ENCODE data around the gene CYFIP1.

The CYFIP1 gene

GRCh38 chr15:22967084-22967770 is 12.9 kb downstream of the CYFIP1 start:
- DNase-seq: no peak

DNA sequence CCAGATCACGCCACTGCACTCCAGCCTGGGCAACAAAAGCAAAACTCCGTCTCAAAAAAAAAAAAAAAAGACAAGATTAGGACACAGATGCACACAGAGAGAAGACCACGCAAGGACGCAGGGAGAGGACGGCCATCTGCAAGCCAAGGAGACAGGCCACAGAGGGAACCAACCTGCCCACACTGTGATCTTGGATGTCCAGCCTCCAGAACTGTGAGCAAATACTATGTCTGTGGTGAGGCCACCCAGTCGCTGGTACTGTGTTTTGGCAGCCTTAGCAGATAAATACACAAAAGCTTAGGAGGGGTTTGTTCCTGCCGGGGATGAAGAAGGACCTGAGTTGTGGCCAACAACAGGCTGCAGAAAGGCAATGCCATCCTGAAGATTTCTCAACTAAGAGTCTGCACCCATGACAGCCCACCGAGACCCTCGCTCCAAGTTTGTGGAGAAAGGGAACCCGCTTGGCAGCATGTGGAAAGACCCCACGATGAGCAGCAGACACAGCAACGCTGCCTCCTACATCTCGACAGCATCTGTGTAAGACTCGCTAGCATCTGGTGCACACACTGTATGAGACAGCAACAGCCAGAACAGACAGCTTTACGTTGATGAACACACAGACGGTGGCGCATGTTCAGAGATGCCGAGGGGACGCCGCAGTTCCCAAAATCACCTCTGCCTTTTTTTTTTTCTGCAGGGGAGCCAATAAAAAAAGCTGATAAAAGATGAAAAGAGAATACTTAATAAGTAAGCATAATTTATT is 13.7 kb downstream of the CYFIP1 start:
- peak; percentile 33 for DNase-seq

- DNase-seq: no peak
These were observed 16.5 kb downstream of the CYFIP1 start for GRCh38 chr15:22963641-22964040.

DNA sequence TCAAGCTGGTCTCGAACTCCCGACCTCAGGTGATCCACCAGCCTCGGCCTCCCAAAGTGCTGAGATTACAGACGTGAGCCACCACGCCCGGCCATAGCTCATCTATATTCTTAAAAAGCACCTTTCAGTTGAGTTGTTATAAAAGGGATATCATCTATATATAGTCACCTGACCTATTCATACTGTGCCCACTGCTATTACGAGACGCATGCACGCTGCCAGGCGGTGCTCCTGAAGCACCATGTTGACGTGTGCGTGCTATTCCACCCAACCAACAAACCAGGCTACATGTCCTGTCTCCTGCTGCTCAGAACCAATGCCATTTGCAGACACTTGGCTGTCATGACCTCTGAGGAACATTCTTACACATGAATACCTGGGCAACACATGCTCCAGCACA is 17.6 kb downstream of the CYFIP1 start:
- no peak for DNase-seq

GRCh38 chr15:22961762-22962161 is 18.4 kb downstream of the CYFIP1 start:
- no peak for DNase-seq

- no peak for DNase-seq
These were observed 19.6 kb downstream of the CYFIP1 start for GRCh38 chr15:22960556-22960955.

DNA sequence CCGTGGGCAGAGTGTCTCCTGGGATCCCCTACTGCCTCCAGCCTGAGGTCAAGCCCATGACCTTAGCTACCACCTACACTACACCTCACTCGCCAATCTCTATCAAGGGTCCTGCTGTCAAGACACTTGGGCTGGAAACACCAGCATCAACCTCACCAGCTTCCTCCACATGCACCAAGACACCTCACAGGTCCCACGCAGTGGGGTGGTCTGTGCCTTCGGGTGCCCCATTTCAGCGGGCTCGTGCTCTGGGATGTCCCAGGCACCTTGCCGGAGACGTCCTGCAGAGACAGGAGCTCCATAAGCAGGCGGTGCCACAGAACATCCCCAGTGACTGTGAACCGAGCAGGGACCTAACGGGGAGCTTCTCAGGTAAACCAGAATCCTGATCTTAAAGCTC is 20.0 kb downstream of the CYFIP1 start:
- DNase-seq: no peak

DNA sequence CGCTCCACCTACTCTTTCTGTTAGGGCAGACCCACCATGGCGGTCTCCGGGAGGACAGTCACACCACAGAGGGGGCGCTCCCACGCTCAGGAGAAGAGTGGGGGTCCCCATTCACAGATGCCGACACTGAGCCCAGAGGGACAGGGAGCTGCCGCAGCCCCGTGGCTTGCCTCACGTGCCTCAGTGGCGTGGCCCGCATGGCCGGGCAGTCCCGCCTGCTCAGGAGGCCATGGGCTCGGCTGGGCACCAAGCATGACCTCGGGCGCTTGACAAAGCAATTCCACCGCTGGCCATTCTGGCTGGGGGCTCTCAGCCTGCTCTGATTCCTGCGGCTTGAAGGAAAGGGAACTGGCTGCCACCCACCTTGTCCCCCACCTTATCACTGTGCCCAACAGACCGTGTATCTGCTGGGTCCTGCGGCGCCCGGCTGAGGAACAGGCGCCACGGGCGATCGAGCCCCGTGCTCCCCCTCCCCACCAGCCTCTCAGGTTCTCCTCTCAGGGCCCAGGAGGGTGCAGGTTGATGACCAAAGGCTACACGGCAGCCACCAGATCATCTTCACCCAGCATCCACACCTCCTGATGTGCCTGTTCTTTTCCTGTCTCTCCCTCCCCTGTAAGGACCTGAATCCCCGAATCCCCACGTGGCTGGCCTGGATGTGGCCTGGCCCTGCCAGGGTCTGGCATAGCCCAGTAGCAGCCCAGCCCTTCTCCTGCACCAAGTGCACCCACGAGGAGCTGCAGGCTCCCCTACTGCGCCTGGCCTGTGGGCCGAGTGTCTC is 20.7 kb downstream of the CYFIP1 start:
- no peak for DNase-seq

DNA sequence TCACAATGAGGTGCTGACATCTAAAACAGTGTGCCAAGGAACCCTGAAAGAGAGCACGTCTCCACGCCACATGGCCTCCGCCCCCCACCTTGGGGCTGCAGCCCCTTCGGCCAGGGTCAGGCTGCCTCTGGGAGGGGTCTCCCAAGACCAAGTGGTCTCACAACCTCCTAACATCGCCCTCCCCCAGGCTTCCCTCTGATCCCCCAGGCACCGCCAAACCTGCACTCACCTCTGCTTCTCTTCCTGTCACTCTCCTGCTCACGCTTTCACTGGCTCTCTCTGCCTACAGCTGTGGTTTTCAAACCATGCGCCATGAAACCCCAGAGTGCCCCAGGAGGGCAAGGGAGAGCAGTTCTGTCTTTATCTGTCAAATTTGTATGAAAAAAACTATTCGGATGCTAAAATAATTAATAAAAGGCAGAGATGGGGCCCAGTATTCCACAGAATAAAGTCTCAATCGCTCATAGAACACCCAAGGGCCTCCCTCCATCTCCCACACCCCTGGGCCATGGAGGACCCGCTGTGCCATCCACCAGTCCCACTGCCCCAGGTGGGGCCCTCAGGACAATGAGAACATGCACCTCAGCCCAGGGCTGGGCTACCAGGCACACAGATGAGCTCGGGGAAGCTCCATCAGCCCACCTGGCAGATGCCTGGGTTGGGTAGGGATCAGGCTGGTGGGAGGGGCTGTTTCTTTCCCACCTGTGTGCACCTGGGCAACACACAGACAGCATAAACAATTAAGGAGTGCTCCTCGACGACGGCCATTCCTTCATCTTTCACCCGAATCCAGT is 21.5 kb downstream of the CYFIP1 start:
- no peak for DNase-seq

GRCh38 chr15:22956978-22957260 is 23.2 kb downstream of the CYFIP1 start:
- no peak for DNase-seq

- no peak for DNase-seq
These were observed 23.8 kb downstream of the CYFIP1 start for GRCh38 chr15:22956257-22956977.

DNA sequence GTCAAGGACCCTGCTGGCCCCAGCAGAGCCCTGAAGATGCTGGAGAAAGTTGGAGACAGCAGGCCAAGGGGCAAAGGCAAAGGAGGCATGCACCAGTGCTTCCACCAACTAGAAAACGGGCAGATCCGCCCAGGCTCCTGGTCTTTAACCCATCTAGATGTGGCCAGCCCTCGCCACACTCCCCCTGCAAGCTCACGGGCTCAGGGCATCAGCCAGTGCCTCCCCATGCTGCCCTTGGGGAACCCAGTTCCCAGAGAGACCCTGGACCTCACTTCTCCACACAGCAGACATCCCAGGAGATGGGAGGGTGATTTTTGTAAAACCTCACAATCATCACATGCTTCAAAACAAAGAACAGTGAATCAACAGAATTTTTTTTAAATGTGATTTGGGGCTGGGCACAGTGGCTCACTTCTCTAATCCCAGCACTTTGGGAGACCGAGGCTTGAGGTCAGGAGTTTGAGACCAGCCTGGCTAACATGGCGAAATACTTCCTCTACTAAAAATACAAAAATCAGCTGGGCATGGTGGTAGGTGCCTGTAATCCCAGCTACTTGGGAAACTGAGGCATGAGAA is 24.5 kb downstream of the CYFIP1 start:
- DNase-seq: no peak

DNA sequence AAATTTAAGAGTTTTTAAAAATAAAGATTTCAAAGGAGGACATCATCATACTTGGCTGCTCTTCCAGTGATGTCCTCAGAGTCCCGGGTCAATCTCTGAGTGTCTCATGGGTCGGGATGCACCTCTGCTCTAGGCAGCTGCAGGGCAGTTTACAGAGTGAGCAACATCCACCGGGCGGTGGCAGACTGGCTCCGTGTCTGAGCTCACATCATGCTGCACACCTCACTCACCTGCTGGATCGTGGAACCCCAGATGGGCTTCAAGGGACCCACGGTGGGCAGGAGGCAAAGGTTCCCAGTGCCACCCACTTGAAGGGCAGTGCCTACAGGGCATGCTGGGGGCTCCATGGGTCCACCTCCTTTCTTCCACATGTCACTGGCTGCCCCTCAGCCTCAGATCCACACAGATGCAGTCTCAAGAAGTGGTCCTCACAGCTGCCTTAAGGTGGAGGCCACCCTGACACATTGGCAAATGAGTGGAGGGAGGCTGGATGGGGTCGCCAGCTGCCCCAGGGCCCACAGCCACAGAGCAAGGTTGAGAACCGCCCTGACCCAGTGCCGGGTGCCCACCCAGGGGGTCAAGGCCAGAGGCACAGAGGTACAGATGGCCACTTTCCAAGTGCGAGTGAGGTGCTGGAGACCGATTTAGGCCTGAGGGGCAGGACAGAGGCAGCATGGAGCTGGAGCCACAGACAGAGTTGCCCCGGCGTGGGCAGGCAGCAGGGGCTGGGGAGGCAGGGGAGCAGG is 25.2 kb downstream of the CYFIP1 start:
- no peak for DNase-seq

DNA sequence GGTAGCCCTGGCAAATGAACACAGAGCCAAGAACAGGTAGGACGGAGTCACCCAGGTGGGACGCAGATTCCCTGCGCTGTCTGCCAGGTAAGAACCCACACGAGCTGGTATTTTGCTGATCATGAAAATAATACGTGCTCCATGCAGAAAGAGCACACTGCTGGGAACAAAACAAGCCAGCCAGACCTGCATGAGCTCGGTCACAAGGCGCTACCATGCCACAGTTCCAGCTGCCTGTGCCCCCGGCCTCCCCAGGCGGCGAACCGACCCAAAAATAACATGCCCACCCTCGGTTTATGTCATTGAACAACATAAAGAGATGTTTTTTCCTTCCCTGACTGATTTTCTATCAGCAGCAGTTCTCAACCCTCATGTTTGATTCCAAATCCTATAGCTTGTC is 25.8 kb downstream of the CYFIP1 start:
- no peak for DNase-seq

GRCh38 chr15:22952796-22953579 is 27.2 kb downstream of the CYFIP1 start:
- DNase-seq: no peak

GRCh38 chr15:22951381-22952280 is 28.5 kb downstream of the CYFIP1 start:
- DNase-seq: no peak

- no peak for DNase-seq
These were observed 29.2 kb downstream of the CYFIP1 start for GRCh38 chr15:22951031-22951380.

GRCh38 chr15:22950256-22950990 is 29.7 kb downstream of the CYFIP1 start:
- no peak for DNase-seq

GRCh38 chr15:22949074-22949547 is 31.1 kb downstream of the CYFIP1 start:
- DNase-seq: peak; percentile 72

Measured in fibroblast of skin of right quadriceps (primary cell).